Measurements from ENCODE around the gene CEP85.

Gene CEP85

GRCh38 chr1:26291433-26291832 lies 57.4 kb downstream of the CEP85 start:
- no peak for DNase-seq

- no peak for DNase-seq
Measured at GRCh38 chr1:26291939-26292338, 57.9 kb downstream of the CEP85 start.

DNA sequence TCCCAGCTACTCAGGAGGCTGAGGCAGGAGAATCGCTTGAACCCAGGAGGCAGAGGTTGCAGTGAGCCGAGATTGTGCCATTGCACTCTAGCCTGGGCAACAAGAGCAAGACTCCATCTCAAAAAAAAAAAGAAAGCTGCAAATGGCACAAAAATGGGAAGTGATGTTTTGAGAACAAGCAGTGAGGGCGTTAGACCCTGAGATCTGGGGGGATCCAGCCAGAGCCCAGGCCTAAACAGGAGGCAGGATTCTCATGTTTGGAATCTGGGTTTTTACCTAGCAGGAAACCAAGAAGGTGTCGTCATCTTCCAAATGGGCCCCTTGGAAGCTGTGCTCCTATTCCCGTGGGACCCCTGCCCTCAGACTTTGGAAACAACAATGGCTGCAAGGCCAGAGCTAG lies 58.7 kb downstream of the CEP85 start:
- DNase-seq, result peak; percentile 30

GRCh38 chr1:26293911-26294463 lies 60.0 kb downstream of the CEP85 start:
- DNase-seq, result no peak

GRCh38 chr1:26295194-26296138 lies 61.5 kb downstream of the CEP85 start:
- no peak for DNase-seq

GRCh38 chr1:26296340-26297056 lies 62.5 kb downstream of the CEP85 start:
- DNase-seq, result no peak

DNA sequence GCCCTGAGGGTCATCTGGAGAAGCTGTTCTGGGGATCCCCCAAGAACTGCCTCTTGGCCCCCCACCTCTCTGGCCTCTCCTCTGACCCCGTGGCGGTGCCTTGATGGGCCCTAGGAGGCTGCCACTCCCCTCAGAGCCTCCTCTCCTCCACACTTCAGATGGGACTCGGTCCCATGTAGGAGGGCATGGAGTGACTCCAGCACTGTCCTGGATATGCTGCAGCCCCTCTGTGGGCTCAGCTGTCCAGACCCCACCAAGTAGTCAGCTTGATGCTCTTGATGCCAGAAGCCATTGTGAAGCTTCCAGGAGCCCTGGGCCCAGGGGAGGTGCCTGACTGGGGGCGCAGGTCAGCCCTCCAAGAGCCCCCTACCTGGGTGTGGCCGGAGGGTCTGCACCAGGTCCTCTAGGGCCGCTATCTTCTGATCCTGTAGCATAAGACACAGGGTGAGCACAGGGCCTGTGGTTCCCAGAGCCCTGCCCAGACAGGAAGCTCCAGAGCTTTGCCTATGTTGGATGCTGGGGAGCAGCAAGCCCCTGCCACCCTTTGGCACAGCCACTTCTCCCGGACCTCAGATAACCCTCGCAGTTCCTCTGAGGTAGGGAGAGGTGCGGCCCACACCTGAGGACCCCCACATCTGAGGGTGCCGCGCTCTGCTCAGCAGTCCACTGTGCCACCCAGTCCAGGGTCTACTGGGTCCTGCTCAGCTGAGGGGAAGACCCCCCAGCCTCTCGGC lies 63.2 kb downstream of the CEP85 start:
- no peak for DNase-seq

GRCh38 chr1:26297791-26298124 lies 63.8 kb downstream of the CEP85 start:
- no peak for DNase-seq

- no peak for DNase-seq
Measured at GRCh38 chr1:26300578-26301275, 66.7 kb downstream of the CEP85 start.

GRCh38 chr1:26302733-26303405 lies 68.9 kb downstream of the CEP85 start:
- DNase-seq, result no peak

DNA sequence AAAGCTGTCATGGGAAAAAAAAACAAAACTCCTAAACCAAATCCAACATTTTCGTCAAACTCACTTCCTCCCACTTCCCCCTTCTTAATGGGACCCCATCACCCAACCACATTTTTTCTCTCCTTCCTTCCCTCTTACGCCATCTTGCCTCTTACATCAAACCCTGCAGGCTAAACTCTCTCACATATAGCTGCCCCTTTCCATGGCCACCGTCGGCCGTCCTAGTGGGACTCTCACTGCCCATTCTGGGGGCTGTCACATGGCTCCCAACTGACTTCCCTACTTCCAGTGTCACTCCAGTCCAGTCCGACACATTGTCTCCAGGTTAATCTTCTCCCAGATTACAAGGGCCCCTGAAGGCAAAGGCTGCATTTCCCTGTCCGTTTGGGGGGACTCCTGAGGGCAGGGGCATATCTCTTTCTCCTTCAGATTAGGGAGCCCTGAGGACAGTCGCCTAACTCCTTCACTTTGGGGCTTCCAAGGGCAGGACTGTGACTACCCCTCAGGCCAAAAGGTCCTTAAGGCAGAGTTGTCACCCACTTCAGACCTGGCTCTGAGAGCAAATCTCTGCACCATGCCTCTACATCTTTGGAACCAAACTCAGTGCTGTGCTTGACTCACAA lies 71.8 kb downstream of the CEP85 start:
- peak; percentile 59 for DNase-seq

GRCh38 chr1:26306290-26307229 lies 72.6 kb downstream of the CEP85 start, which contains the start of gene UBXN11:
Gene UBXN11, minus strand, starts transcription at chr1:26306636. Its CDS starts 3,753 bp downstream, at chr1:26302883.
- peak; percentile 98 for DNase-seq

- DNase-seq, result no peak
Measured at GRCh38 chr1:26307363-26307781, 73.4 kb downstream of the CEP85 start.

- DNase-seq, result peak; percentile 63
Measured at GRCh38 chr1:26307966-26308899, 74.2 kb downstream of the CEP85 start.

DNA sequence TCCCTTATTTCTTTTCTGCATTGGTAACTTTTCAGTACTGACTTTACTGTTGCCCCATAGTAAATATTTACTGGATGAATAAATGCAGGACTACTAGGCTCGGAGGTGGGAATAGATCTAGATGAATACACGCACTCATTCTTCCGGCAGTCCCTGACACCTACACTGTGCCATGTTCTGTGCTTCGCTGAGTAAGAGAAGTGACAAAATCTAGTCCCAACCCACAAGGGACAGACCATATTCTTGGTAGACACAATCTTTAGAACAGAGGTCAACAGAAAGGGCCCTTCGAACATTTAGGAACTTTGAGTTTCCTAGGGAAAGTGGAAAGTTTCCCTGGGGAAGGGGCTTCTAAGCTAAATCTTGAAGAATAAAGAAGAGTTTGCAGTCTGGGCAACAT lies 80.5 kb downstream of the CEP85 start:
- DNase-seq, result no peak

DNA sequence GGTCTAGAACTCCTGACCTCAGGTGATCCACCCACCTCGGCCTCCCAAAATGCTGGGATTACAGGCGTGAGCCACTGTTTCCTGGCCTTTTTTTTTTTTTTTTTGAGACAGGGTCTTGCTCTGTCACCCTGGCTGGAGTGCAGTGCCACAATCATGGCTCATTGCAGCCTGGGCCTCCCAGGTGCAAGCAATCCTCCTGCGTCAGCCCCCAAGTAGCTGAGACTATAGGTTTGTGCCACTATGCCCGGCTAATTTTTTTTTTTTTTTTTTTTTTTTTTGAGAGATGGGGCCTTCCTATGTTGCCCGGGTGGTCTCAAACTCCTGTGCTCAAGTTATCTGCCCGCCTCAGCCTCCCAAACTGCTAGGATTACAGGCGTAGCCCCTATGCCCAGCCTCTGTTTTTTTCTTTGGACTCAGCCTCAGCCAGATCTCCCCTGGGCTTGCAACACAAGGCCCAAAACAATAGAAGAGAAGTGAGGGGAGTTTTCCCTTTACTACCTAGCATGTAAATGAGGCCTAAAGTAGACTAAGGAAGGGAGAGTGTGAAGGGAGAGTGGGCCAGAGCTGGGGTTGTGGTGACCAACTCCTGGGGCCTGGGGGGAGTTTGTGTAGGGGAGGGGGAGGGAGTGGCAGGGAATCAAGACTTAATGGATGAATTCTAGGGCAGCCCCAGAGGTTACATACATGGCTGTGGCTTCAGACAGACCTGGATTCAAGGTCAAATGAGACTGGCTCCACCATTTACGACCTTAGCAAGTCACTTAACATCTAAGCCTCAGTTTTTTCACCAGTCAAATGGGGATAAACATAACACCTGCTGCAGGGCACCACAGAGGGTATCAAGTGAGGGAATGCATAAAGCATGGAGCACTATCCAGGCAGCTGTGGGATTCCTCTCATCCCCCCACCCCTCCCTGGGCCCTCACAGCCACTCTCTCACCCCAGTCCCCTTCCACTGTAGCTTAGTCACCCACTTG lies 82.2 kb downstream of the CEP85 start:
- DNase-seq, result no peak

DNA sequence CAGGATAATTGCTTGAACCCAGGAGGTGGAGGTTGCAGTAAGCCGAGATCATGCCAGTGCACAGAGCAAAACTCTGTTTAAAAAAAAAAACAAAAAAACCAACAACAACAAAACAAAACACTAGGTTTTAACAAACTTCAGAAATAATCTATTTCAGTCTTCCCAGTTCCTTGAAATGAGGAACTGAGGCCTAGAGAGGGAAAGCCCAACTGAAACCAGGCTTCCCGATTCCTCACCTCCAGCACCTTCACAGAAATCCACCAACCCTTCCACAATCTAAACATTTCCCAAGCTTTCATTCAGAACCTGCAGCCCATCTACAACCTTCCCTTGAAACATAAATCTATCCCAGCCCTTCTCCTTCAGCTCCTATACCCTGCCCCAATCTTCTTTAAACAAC lies 83.1 kb downstream of the CEP85 start:
- DNase-seq, result no peak

Data from hematopoietic multipotent progenitor cell treated with erythropoietin and hydrocortisone succinate and interleukin-3 and kit ligand, for 4 days (in vitro differentiated cells).